SHP77 (cell line): ENCODE measurements around the gene LYPD6.

ENCODE experiments used
- DNase-seq, 2 experiments: peaks; one replicate each; lab custom pipeline; 2025; lab: John Stamatoyannopoulos, UW

LYPD6 gene

GRCh38 chr2:149409506-149409905 lies 79.1 kb downstream of the LYPD6 start:
- DNase-seq, result no peak

GRCh38 chr2:149410701-149411484 lies 80.5 kb downstream of the LYPD6 start:
- DNase-seq, result no peak

GRCh38 chr2:149413487-149413886 lies 83.1 kb downstream of the LYPD6 start:
- no peak for DNase-seq

DNA sequence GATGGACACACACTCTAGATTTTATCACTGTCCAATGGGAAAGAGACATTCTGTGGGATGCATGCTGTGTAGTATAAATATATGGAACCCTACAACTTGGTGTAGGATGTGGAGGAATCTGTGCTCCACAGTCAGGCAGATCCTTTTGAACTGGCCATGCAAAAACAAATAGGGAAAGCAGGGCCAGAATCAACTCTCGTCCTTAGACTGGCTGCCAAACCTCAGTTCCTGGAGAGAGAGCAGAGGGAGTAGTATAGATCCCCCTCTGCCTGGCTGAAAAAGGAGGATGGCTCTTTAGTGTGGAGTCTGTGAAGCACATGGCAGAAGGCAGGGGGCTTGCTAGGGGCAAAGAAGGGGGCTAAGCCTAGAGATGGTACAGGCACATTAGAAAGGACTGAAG lies 84.7 kb downstream of the LYPD6 start:
- no peak for DNase-seq

DNA sequence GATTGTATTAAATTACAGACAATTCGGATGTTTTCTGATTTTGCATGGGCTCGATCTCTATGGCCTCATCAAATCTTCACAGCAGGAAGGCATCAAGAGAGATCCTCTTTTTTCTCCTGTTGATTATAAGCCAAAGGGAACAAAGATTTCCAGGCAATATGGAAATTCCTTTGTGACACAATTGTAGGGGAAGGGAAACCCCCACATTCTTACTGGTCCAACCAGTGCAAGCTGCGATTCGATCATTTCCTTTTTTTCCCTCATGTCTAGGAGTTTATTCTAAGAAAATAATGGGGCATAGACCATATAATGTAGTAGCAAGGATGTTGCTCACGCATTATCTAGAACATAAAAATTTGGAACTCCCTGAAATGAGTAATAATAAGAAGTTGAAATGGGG lies 87.7 kb downstream of the LYPD6 start:
- DNase-seq, result no peak

DNA sequence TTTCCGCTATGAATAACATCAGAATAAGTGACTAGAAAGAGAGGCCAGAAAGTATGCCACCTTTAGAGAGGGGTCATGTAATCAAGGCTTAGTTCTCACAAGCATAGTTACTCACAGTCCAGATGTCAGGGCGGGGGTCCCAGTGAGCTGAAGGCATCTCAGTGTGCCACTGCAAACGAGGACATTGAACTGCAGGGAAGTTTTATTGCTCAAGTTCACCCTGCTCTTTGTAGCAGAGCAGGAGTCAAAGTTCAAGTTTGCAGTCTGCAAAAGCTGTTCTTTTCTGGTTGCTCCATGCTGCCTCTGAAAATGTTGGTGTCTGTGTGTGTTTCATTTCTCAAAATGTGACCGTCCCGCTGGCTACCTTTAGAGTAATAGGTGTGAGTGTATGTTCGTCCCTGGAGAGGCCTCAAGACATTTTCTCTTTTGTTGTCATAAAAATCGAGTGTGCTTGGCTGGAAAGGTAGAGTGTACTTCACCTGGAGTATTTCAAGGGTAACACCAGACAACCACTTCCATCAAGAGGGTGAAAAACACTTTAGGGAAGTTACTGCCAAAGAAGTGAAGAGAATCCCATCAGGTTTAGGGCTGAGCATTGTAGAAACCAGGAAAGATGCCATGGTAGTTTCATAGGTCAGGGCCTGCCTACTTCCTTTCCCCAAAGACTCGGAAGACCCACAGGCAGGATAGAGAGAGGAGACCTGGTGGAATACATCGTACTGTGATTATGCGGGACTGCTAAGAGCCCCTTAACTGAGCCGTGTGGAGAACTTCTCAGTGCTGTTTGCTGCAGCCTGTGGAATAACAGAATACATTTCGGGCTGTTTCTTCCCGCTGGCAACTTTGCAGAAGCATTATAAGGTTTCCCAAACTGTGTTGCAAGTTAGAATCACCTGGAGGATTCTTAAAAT lies 89.9 kb downstream of the LYPD6 start:
- no peak for DNase-seq

GRCh38 chr2:149421791-149422190 lies 91.4 kb downstream of the LYPD6 start:
- DNase-seq, result no peak

GRCh38 chr2:149422337-149422990 lies 92.1 kb downstream of the LYPD6 start:
- no peak for DNase-seq

- no peak for DNase-seq
Observed at GRCh38 chr2:149422991-149423338, 92.6 kb downstream of the LYPD6 start.

GRCh38 chr2:149423630-149424029 lies 93.2 kb downstream of the LYPD6 start:
- no peak for DNase-seq

DNA sequence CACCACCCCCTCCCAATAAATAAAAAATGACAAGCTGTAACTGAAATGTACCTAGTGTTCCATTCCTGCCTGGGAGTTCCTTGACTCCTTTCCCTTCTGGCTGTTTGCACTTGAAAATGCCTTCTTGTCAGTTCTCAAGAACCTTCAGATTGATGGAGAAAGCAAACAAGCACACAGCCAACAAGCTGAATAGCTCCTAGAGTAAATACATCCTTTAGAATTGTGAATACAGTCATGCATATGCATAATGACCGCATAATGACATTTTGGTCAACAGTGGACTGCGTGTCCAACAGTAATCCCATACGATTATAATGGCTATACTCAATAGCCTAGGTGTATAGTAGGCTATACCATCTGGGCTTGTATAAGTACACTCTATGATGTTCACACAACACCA lies 97.0 kb downstream of the LYPD6 start:
- no peak for DNase-seq

- no peak for DNase-seq
Observed at GRCh38 chr2:149428783-149429182, 98.4 kb downstream of the LYPD6 start.

DNA sequence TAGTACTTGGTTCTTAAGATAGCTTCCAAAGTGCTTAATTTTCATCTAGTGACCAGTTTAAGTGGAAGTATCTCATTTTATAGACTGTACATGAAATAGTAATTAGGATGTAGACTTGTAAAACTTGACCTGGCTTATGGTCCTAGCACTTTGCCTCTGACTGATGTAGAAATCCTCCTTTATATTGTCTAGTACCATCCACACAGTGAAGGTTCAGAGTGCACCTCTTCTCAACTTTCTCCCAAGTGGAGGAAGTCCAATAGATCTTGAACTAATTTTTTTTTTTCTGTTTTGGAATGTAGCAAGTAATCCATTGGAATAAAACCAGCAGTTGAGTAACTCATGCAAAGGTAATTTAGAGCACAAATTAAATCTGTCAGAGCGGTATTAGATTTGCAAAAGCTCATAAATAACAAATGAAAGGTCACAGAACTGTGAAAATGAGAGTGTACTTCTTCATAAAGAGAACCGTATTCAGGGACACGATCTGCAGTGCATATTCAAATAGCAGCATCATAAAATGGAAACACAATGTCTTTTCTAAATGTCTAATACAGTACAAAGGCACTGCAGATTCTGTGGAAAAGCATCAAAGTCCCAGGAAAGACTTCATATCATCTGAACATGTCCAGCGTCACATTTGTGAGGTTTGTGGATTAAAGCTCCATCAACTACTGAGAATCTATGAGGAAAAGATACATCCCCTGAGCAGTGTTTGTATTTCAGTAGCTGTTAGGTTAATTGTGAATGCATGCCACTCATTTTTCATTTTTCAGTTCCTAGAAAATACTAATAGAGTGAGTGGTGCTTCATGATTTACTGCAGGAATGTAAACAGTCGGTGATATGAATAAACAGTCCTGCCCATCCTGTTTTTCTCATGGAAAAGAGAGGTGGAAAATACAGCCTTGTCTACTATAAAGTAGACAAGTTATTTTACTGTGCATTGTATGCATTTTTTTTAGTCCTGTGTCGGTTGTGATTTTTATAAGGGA lies 100.7 kb downstream of the LYPD6 start:
- no peak for DNase-seq

DNA sequence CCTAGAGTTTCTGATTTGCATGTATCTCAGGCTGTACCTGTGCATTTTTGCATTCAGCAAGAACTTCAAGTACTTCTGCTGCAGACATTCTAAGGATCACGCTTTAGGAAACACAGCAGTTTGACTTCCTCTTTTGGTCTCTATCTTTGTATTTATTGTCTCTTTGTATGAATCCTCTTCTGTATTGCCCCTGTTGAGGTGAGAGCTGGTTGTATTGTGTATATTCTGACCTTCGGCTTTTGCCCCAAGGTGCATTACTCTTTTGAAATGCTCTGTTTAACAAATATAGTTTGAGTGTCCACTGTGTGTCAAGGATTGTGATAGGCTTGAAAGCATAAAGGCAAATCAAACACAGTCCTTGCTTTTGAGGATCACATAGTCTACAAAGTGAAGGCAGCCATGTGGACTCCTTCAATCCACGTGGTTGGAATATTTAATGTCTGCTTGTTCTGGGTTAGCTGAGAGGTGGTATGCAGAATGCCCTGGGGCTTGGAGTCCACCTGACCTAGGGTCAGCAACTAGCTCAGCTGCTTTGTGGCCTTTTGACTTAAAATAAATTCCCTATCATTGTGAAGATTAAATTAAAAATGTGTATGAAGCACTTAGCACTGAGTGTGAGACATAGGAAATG lies 108.1 kb downstream of the LYPD6 start:
- no peak for DNase-seq

GRCh38 chr2:149441255-149441654 lies 110.9 kb downstream of the LYPD6 start:
- no peak for DNase-seq

DNA sequence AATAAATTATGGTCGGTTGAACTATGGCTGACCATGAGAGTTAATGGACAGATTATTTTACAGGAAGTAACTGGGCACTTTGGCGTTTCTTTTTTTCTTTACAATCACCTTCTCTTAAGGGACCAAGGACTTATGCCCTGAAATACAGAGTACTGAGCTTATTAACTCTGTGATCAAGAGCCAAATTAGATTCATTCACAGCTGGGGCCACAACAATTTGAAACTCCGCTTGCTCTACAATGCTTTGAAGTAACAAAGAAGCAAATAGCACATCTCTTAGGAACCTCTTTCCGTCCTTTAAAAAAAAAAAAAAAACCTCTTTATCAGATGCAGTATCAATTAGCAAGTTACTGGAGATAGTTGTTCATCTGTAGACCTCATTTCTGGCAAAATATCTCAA lies 112.0 kb downstream of the LYPD6 start:
- DNase-seq, result no peak

- no peak for DNase-seq
Observed at GRCh38 chr2:149443150-149443549, 112.8 kb downstream of the LYPD6 start.

DNA sequence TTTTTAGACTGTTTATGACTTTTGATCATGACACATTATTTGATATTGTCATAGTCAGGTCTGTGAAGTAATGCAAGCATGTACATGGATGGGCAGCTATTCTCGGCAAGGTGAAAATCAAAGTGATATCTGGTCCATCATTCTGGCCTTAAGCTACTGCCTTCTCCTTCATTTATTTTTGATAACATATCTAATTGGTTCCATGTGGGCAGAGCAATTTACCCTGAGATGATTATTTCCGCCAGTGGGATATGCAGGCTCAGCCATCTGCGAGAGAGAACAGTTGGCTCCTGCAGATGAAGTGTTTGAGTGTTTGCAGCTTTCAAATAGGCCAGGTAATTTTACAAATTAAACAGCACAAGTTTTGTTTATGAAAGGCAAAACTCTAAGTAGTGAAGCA lies 116.4 kb downstream of the LYPD6 start:
- no peak for DNase-seq

DNA sequence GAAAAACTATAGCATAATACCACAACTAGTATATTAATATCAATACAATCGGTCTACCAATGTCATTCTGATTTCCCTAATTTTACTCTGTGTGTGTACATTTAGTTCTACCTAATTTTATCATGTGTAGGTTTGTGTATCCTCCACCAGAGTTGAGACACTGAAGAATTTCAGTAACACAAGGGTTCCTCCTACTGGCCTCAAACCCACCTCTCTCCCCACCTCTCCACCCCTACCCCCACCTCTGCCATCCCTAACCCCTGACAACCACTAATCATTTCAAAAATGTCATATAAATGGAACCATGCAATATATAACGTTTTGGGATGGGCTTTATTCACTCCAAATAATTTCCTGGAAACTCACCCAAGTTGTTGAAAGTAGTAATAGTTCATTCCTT lies 117.9 kb downstream of the LYPD6 start:
- DNase-seq, result no peak

DNA sequence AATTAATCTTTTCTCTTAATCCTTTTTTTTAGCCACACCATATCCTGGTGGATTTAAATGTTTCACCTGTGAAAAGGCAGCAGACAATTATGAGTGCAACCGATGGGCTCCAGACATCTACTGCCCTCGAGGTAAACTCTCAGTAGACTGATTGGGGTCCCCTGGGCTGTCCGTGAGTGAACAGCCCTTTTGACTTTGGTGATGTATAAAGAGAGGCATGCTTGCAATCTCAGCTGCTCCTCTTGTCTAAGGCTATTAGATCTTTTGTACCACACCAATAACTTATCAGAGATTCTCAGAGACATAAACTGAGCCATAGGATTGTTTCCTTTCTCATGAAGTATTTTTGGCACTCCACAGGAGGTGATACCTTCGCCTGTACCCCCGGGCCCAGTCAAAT lies 118.6 kb downstream of the LYPD6 start:
- DNase-seq, result no peak
